GM21576 (cell line): Measurements from ENCODE around the gene HOXD10.

ENCODE experiments used
- ATAC-seq: cut with Tn5 transposase; IDR thresholded peaks from one replicate; pipeline ENCODE4 v1.9.1; 2021; ENCODE audit warnings: mild to moderate bottlenecking, moderate library complexity; ENCODE audit not compliant: unreplicated experiment

Gene HOXD10

GRCh38 chr2:176094349-176094748 is 22.2 kb upstream of the HOXD10 start:
- no peak for ATAC-seq

GRCh38 chr2:176095421-176095820 is 21.2 kb upstream of the HOXD10 start:
- no peak for ATAC-seq

- no peak for ATAC-seq
Measured at GRCh38 chr2:176096243-176096985, 20.2 kb upstream of the HOXD10 start.

GRCh38 chr2:176096986-176097819 is 19.4 kb upstream of the HOXD10 start:
- peak; percentile 74 for ATAC-seq

- ATAC-seq: no peak
Measured at GRCh38 chr2:176097820-176098365, 18.7 kb upstream of the HOXD10 start.

- no peak for ATAC-seq
Measured at GRCh38 chr2:176098366-176099158, 18.0 kb upstream of the HOXD10 start.

- ATAC-seq: no peak
Measured at GRCh38 chr2:176099159-176099727, 17.3 kb upstream of the HOXD10 start.

- no peak for ATAC-seq
Measured at GRCh38 chr2:176099728-176100546, 16.6 kb upstream of the HOXD10 start, which contains the start of gene HOXD12. TSS of gene HOXD12 (plus strand) at chr2:176099795. CDS start at chr2:176099802, 7 bp downstream.

- ATAC-seq: no peak
Measured at GRCh38 chr2:176100547-176101140, 15.9 kb upstream of the HOXD10 start.

- no peak for ATAC-seq
Measured at GRCh38 chr2:176101216-176101830, 15.3 kb upstream of the HOXD10 start.

GRCh38 chr2:176101842-176102241 is 14.7 kb upstream of the HOXD10 start:
- ATAC-seq: no peak

- ATAC-seq: no peak
Measured at GRCh38 chr2:176102309-176102866, 14.2 kb upstream of the HOXD10 start.

- no peak for ATAC-seq
Measured at GRCh38 chr2:176103194-176103593, 13.4 kb upstream of the HOXD10 start.

GRCh38 chr2:176103742-176104315 is 12.7 kb upstream of the HOXD10 start:
- ATAC-seq: no peak

- no peak for ATAC-seq
Measured at GRCh38 chr2:176104316-176105077, 12.1 kb upstream of the HOXD10 start.

GRCh38 chr2:176105078-176105729 is 11.4 kb upstream of the HOXD10 start:
- no peak for ATAC-seq
